Measurements from ENCODE around the gene ABR.
"Not testable (repeated sequence)": the region's sequence is repeated elsewhere in the genome, so short reads cannot be mapped to it uniquely, and the experiment has no call there.

Gene ABR

GRCh38 chr17:1047879-1048470, 131.8 kb downstream of the ABR start:
- no peak for DNase-seq (ENCODE audit: low read depth in 2 of 2)

GRCh38 chr17:1047177-1047878, 132.5 kb downstream of the ABR start:
- DNase-seq (ENCODE audit: low read depth in 2 of 2): no peak

GRCh38 chr17:1045456-1045855, 134.3 kb downstream of the ABR start:
- no peak for DNase-seq (ENCODE audit: low read depth in 2 of 2)

GRCh38 chr17:1044387-1045009, 135.3 kb downstream of the ABR start:
- not testable (repeated sequence) for DNase-seq (ENCODE audit: low read depth in 2 of 2)

GRCh38 chr17:1043601-1044251, 136.1 kb downstream of the ABR start:
- no peak for DNase-seq (ENCODE audit: low read depth in 2 of 2)

- DNase-seq (ENCODE audit: low read depth in 2 of 2): no peak
These were observed 137.3 kb downstream of the ABR start for GRCh38 chr17:1042486-1042885.

GRCh38 chr17:1041746-1042145, 138.0 kb downstream of the ABR start:
- DNase-seq (ENCODE audit: low read depth in 2 of 2): no peak

GRCh38 chr17:1040216-1040600, 139.6 kb downstream of the ABR start:
- no peak for DNase-seq (ENCODE audit: low read depth in 2 of 2)

- DNase-seq (ENCODE audit: low read depth in 2 of 2): no peak
These were observed 140.1 kb downstream of the ABR start for GRCh38 chr17:1039511-1040215.

- DNase-seq (ENCODE audit: low read depth in 2 of 2): no peak
These were observed 140.7 kb downstream of the ABR start for GRCh38 chr17:1039123-1039507.

GRCh38 chr17:1038459-1039122, 141.2 kb downstream of the ABR start:
- no peak for DNase-seq (ENCODE audit: low read depth in 2 of 2)

GRCh38 chr17:1037238-1037879, 142.4 kb downstream of the ABR start:
- DNase-seq (ENCODE audit: low read depth in 2 of 2): no peak

- no peak for DNase-seq (ENCODE audit: low read depth in 2 of 2)
These were observed 142.9 kb downstream of the ABR start for GRCh38 chr17:1036845-1037237.

- DNase-seq (ENCODE audit: low read depth in 2 of 2): no peak
These were observed 143.5 kb downstream of the ABR start for GRCh38 chr17:1036171-1036844.

GRCh38 chr17:1035546-1036170, 144.1 kb downstream of the ABR start:
- no peak for DNase-seq (ENCODE audit: low read depth in 2 of 2)

GRCh38 chr17:1034652-1035210, 145.1 kb downstream of the ABR start:
- DNase-seq (ENCODE audit: low read depth in 2 of 2): no peak

GRCh38 chr17:1033503-1033902, 146.3 kb downstream of the ABR start:
- DNase-seq (ENCODE audit: low read depth in 2 of 2): no peak

GRCh38 chr17:1032391-1032790, 147.4 kb downstream of the ABR start:
- no peak for DNase-seq (ENCODE audit: low read depth in 2 of 2)

GRCh38 chr17:1031711-1032110, 148.1 kb downstream of the ABR start:
- no peak for DNase-seq (ENCODE audit: low read depth in 2 of 2)

Measured in stimulated activated CD8-positive, alpha-beta memory T cell treated with anti-CD3 and anti-CD28 coated beads, Interleukin-2, amount 100 ng/mL, for 48 hours (primary cell).